Prostate gland (tissue), 2 donors: ENCODE results near the gene CUL4A.

ENCODE experiments used
- CTCF ChIP-seq, 4 experiments: fragments of 200-600 bp in 2 of 4; fragments of 450-650 bp in 2 of 4; sonication (generic) in 2 of 4; IDR thresholded peaks; 1 replicate in 3 of 4; 2 replicates in 1 of 4; pipeline ENCODE4 v1.5.1; 2016 to 2019; ENCODE audit warnings: antibody characterized with exemption in 4 of 4, mild to moderate bottlenecking in 2 of 4, moderate library complexity in 2 of 4
- POLR2A ChIP-seq: fragments of 450-650 bp; IDR thresholded peaks from one replicate; pipeline ENCODE4 v1.6.1; 2016; ENCODE audit warnings: antibody characterized with exemption, mild to moderate bottlenecking

- TF ChIP-seq POLR2A (no peak), CTCF (IDR thresholded peaks at IDR 0.05) (no peak)
Observed at GRCh38 chr13:113291129-113291528, 81.7 kb downstream of the CUL4A start.
